ENCODE data around the gene MZT1.

The MZT1 gene

DNA sequence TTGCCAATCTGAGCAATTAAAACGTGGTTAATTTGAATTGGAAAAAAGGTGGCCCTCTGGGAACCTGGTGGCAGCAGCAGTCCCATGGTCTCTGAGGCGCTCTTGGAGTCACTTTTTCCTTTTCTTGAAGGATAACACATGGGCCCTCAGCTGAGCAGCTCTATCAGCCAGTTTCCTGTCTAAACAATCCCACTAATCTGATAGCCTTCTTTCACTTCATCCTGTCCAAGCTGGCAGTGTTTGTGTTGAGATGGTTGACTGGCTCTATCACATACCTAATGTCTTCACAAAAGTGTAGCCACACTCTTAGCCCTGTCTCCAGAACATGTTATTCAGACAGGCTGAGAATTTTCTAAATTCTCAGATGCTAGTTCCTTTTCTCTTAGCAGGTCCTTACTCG, 10.7 kb downstream of the MZT1 start:
- no peak overlapping the region for H3K4me3 ChIP-seq (replicated peaks; ENCODE audit: low read depth, low read length)
- TF ChIP-seq, protein P1, sequence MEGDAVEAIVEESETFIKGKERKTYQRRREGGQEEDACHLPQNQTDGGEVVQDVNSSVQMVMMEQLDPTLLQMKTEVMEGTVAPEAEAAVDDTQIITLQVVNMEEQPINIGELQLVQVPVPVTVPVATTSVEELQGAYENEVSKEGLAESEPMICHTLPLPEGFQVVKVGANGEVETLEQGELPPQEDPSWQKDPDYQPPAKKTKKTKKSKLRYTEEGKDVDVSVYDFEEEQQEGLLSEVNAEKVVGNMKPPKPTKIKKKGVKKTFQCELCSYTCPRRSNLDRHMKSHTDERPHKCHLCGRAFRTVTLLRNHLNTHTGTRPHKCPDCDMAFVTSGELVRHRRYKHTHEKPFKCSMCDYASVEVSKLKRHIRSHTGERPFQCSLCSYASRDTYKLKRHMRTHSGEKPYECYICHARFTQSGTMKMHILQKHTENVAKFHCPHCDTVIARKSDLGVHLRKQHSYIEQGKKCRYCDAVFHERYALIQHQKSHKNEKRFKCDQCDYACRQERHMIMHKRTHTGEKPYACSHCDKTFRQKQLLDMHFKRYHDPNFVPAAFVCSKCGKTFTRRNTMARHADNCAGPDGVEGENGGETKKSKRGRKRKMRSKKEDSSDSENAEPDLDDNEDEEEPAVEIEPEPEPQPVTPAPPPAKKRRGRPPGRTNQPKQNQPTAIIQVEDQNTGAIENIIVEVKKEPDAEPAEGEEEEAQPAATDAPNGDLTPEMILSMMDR (IDR thresholded peaks at IDR 0.05; ENCODE audit: low read depth, low read length, missing control alignments) = no peak
- no peak for DNase-seq (ENCODE audit: extremely low read depth, low read depth)

DNA sequence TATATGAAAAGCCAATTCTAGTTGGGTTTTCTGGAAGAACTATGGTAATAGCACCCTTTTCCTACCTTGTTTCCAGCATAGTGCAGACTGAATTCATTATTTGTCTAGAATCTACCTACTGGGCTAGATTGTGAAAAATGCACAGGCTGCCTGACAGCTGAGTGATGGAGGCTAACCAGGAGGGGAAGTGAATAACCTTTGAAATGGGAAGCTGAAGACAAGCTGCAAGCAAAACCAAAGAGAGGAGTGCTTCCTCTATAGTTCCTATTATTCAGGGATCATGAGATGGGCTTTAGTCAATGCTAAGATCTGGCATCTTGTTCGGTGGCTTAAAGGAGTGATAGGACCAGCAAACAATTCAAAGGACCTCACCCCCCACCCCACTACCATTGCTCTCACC, 26.9 kb downstream of the MZT1 start:
- DNase-seq (ENCODE audit: extremely low read depth, low read depth) = no peak
- TF ChIP-seq, protein P1 (IDR thresholded peaks at IDR 0.05; ENCODE audit: low read depth, low read length, missing control alignments) = no peak
- no peak overlapping the region for H3K4me3 ChIP-seq (replicated peaks; ENCODE audit: low read depth, low read length)

DNA sequence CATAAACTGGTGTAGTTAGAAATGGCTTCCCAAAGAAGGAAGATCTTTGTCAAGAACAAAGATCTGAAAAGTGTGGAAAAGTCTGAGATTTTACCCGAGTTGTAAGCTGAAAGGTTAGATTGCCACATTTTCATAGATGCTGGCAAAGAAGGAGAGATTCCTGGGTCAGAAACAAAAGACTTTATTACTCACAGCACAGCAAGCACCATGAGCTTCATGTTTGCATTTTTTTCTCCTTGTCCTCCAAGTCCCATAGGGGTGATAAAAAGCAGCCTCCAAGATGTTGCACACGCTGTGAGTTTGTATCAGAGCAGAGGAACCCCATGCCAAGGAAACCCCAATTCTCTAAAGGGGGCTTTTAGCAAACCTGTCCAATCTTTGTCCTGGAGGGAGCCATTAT, 29.3 kb downstream of the MZT1 start:
- TF ChIP-seq, protein P1 (IDR thresholded peaks at IDR 0.05; ENCODE audit: low read depth, low read length, missing control alignments) = no peak
- DNase-seq (ENCODE audit: extremely low read depth, low read depth) = no peak
- no peak overlapping the region for H3K4me3 ChIP-seq (replicated peaks; ENCODE audit: low read depth, low read length)

DNA sequence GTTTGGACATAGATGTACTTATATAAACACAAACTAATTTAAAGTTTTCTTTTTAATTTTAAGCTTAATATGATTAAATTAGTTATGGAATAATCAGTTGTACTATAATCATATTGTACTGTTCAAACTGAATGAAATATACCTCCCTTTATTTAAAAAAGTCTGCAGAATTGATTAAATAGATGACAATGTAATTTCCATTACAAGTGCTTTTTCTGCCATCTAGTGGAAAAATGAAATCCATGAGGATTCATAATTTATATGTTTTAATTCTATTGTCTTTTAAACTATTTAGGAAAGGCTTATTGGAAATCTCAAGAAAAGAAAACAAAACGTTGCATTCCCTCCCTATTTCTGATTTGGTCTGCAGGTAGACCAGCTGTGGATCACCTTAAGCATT, 30.9 kb downstream of the MZT1 start:
- no peak for DNase-seq (ENCODE audit: extremely low read depth, low read depth)
- TF ChIP-seq, protein P1 (IDR thresholded peaks at IDR 0.05; ENCODE audit: low read depth, low read length, missing control alignments) = peak; percentile 10
- H3K4me3 ChIP-seq (replicated peaks; ENCODE audit: low read depth, low read length) = no peak overlapping the region

DNA sequence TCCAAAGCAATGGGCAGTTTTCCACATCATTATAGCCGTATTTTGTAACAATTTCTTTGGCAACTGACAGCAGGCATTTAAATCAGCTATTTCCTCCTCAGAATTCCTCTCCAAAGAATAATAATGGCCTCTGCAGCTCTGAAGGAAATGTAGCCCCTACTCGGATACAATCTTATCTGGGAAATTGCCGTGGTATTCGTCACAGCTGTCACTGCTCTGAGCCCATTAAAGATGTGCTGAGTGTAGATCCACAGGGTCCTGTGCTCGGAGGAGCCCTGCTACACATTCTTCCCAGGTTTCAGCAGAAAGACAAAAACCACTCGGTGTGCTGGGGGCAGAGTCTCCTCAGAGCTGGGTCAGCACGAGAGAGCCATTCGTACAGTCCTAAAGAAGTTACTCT, 33.1 kb downstream of the MZT1 start:
- TF ChIP-seq, protein P1 (IDR thresholded peaks at IDR 0.05; ENCODE audit: low read depth, low read length, missing control alignments) = no peak
- H3K4me3 ChIP-seq (replicated peaks; ENCODE audit: low read depth, low read length) = no peak overlapping the region
- DNase-seq (ENCODE audit: extremely low read depth, low read depth) = no peak

DNA sequence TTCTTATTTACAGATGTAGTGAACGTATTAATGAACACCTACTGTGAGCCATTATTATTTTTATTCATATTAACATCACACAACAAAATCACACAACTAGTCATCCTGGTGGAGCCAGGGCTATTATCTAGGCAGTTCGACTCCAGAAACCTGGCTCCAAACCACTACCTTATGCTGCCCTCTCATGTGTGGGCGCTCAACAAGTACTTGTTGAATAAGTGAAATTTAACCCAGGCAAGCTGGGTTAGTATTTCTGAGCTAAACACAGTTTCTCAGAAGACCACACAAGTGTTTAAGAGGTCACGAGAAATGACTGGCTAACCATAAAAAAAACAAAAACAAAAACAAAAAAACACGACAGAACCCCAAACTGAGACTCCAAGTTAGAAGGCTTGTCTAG, 33.6 kb downstream of the MZT1 start:
- DNase-seq (ENCODE audit: extremely low read depth, low read depth) = no peak
- H3K4me3 ChIP-seq (replicated peaks; ENCODE audit: low read depth, low read length) = no peak overlapping the region
- TF ChIP-seq, protein P1 (IDR thresholded peaks at IDR 0.05; ENCODE audit: low read depth, low read length, missing control alignments) = no peak

DNA sequence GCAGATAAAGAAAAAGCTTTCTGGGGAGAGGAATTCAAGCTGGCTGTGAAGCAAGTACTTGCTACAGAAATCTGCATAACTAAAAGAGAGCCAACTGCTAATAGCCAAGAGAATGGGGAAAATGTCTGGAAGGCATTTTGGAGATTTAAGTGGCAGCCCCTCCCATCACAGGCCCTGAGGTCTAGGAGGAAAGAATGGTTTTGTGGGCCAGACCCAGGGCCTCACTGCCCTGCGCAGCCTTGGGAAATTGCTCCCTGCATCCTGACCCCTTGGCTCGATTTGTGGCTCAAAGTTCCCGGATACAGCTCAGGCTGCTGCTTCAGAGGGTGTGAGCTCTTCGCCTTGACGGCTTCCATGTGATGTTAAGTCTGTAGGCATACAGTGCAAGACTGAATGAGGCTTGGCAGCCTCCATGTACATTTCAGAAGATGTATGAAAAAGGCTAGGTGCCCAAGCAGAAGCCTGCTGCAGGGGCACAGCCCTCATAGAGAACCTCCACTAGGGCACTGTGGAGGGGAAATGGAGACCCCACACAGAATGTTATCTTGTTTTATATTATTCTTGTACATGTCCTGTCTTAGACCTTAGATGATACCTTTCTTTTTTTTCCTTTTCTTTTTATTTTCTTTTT, 34.4 kb downstream of the MZT1 start:
- TF ChIP-seq, protein P1 (IDR thresholded peaks at IDR 0.05; ENCODE audit: low read depth, low read length, missing control alignments) = no peak
- H3K4me3 ChIP-seq (replicated peaks; ENCODE audit: low read depth, low read length) = no peak overlapping the region
- DNase-seq (ENCODE audit: extremely low read depth, low read depth) = no peak
